ENCODE results near the gene PKLR.

DNA sequence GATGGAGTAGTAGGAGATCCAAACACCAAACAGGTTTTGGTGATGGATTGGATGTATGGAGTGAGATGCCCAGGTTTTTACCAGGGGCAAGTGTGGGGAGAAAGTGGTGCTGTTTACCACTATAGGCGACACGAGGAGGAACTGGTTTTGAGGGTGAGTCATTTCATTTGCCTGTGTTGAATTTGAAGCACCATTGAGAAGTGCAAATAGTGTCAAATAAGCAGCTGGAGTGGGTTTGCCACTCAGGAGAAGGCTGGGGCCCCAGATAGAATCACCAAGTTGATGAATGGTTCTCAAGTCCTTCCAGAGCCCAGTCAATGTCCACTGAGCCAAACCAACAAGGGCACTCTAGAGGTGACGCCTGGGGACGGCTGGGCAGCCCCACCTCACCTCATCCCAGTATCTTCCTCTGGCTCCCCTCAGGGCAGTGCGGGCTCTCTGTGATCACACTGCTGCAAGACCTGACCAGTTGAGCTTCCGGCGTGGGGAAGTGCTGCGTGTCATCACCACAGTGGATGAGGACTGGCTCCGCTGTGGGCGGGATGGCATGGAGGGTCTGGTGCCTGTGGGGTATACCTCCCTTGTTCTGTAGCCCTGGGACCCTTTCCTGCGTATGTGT is 28.9 kb upstream of the PKLR start:
- TF ChIP-seq, protein P1, sequence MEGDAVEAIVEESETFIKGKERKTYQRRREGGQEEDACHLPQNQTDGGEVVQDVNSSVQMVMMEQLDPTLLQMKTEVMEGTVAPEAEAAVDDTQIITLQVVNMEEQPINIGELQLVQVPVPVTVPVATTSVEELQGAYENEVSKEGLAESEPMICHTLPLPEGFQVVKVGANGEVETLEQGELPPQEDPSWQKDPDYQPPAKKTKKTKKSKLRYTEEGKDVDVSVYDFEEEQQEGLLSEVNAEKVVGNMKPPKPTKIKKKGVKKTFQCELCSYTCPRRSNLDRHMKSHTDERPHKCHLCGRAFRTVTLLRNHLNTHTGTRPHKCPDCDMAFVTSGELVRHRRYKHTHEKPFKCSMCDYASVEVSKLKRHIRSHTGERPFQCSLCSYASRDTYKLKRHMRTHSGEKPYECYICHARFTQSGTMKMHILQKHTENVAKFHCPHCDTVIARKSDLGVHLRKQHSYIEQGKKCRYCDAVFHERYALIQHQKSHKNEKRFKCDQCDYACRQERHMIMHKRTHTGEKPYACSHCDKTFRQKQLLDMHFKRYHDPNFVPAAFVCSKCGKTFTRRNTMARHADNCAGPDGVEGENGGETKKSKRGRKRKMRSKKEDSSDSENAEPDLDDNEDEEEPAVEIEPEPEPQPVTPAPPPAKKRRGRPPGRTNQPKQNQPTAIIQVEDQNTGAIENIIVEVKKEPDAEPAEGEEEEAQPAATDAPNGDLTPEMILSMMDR (IDR thresholded peaks at IDR 0.05; ENCODE audit: borderline replicate concordance, extremely low read depth, low read length, poor library complexity, severe bottlenecking): no peak
- TF ChIP-seq EZH2 (IDR thresholded peaks at IDR 0.05; ENCODE audit: borderline replicate concordance, low read depth, low read length, severe bottlenecking): no peak

Data from DND-41 (cell line).